H7 (cell line): Measurements from ENCODE around the gene LYST. TPM values are rescaled to one million over a fixed set of nuclear protein-coding genes. Genes with fewer than 3 reads are reported as not detected.
"Not testable (repeated sequence)": the region's sequence is repeated elsewhere in the genome, so short reads cannot be mapped to it uniquely, and the experiment has no call there.

Experiments used
- DNase-seq: peaks from one replicate; pipeline ENCODE4 v3.0.0; 2012
- H3K27me3 ChIP-seq: 2 replicates; pipeline ENCODE4 v1.6.0; 2011; ENCODE audit warnings: mild to moderate bottlenecking, low read length; ENCODE audit not compliant: control insufficient read depth, insufficient read depth
- H3K36me3 ChIP-seq: replicated peaks from 2 replicates; pipeline ENCODE4 v1.5.1; 2011; ENCODE audit warnings: low read length; ENCODE audit not compliant: control insufficient read depth, insufficient read depth
- H3K4me3 ChIP-seq: 2 replicates; pipeline ENCODE4 v1.5.1; 2011; ENCODE audit warnings: low read depth, mild to moderate bottlenecking, control low read depth, low read length, moderate library complexity; ENCODE audit not compliant: insufficient read depth
- total RNA-seq: library from RNA; depleted of rRNA; stranded (reverse); fragments of >200 nt; shearing (Covaris generic); gene quantifications from 2 replicates; pipeline ENCODE4 v1.2.3, GENCODE V29; 2014

Gene LYST
- total RNA-seq, 1 experiment from 2014 or later, result 3.4 TPM

- no peak overlapping the region for H3K4me3 ChIP-seq
- no peaks in the 10 kb centered on the region for H3K27me3 ChIP-seq
- DNase-seq, result no peak
- H3K36me3 ChIP-seq, result no peaks in the 10 kb centered on the region
Observed at GRCh38 chr1:235640580-235640979, 226.1 kb downstream of the LYST start.

GRCh38 chr1:235639226-235640205 is 227.2 kb downstream of the LYST start:
- Histone ChIP-seq H3K36me3 (no peaks in the 10 kb centered on the region), H3K4me3 (no peak overlapping the region), H3K27me3 (no peaks in the 10 kb centered on the region)
- DNase-seq, result no peak

- H3K27me3 ChIP-seq, H3K4me3 ChIP-seq, H3K36me3 ChIP-seq, DNase-seq: not testable (repeated sequence)
Observed at GRCh38 chr1:235638612-235639011, 228.1 kb downstream of the LYST start.

GRCh38 chr1:235637756-235638534 is 228.8 kb downstream of the LYST start:
- Histone ChIP-seq H3K27me3 (no peaks in the 10 kb centered on the region), H3K36me3 (no peaks in the 10 kb centered on the region), H3K4me3 (no peak overlapping the region)
- DNase-seq, result no peak

GRCh38 chr1:235635938-235636662 is 230.6 kb downstream of the LYST start:
- Histone ChIP-seq H3K36me3 (no peaks in the 10 kb centered on the region), H3K27me3 (no peaks in the 10 kb centered on the region), H3K4me3 (no peak overlapping the region)
- no peak for DNase-seq

- no peak for DNase-seq
- no peaks in the 10 kb centered on the region for H3K36me3 ChIP-seq
- H3K4me3 ChIP-seq, result no peak overlapping the region
Observed at GRCh38 chr1:235632506-235633401, 234.0 kb downstream of the LYST start.

GRCh38 chr1:235631816-235632215 is 234.9 kb downstream of the LYST start:
- Histone ChIP-seq H3K4me3 (no peak overlapping the region), H3K36me3 (no peaks in the 10 kb centered on the region), H3K27me3 (no peaks in the 10 kb centered on the region)
- no peak for DNase-seq

More at GRCh38 chr1:235632506-235633401, 234.0 kb downstream of the LYST start:
- no peaks in the 10 kb centered on the region for H3K27me3 ChIP-seq

GRCh38 chr1:235628316-235629005 is 238.2 kb downstream of the LYST start:
- DNase-seq, result no peak
- Histone ChIP-seq H3K27me3 (no peaks in the 10 kb centered on the region), H3K4me3 (no peak overlapping the region), H3K36me3 (no peaks in the 10 kb centered on the region)

- no peaks in the 10 kb centered on the region for H3K27me3 ChIP-seq
- DNase-seq, result no peak
- H3K36me3 ChIP-seq, result no peaks in the 10 kb centered on the region
- H3K4me3 ChIP-seq, result no peak overlapping the region
Observed at GRCh38 chr1:235625831-235626230, 240.9 kb downstream of the LYST start.

GRCh38 chr1:235625340-235625739 is 241.4 kb downstream of the LYST start:
- Histone ChIP-seq H3K27me3 (no peaks in the 10 kb centered on the region), H3K4me3 (no peak overlapping the region), H3K36me3 (no peaks in the 10 kb centered on the region)
- DNase-seq, result no peak

- DNase-seq, result no peak
- Histone ChIP-seq H3K36me3 (no peaks in the 10 kb centered on the region), H3K4me3 (no peak overlapping the region), H3K27me3 (no peaks in the 10 kb centered on the region)
Observed at GRCh38 chr1:235624721-235625333, 241.9 kb downstream of the LYST start.

- H3K27me3 ChIP-seq, result no peaks in the 10 kb centered on the region
- DNase-seq, result no peak
- H3K4me3 ChIP-seq, result no peak overlapping the region
- no peaks in the 10 kb centered on the region for H3K36me3 ChIP-seq
Observed at GRCh38 chr1:235622936-235623779, 243.5 kb downstream of the LYST start.
